ENCODE results near the gene SKP1. TPM values are rescaled to one million over a fixed set of nuclear protein-coding genes. Genes with fewer than 3 reads are reported as not detected.

SKP1 gene
- total RNA-seq, 2 experiments from 2014 or later = 218 to 265 TPM

GRCh38 chr5:134128648-134128995 is 48.1 kb downstream of the SKP1 start:
- Mint-ChIP-seq H3K27me3 (no peaks in the 10 kb centered on the region), H3K9me3 (ENCODE audit: low read depth) (no peaks in the 10 kb centered on the region), H3K4me3 (peak overlapping the region; percentile 53), H3K27ac (peak overlapping the region; percentile 91), H3K4me1 (peaks cover 100% of the 10 kb centered on the region), H3K36me3 (ENCODE audit: low read depth) (peaks cover 53% of the 10 kb centered on the region)
- ChIA-PET CTCF (interaction anchor here (1.0 to 10.3 kb wide), 9 partner anchors 9 to 88 kb away, joined by 3 to 92 read pairs (median 4); partner anchors contain the start of gene TCF7), POLR2A (interaction anchor here (0.9 to 1.7 kb wide), 5 partner anchors 9 to 17 kb away, joined by 3 to 9 read pairs (median 5); no protein-coding TSS in a partner anchor)
- intact Hi-C loops (cut with DNase I, micrococcal nuclease) = no loop called here
- no peak for ATAC-seq
- no peak for DNase-seq

DNA sequence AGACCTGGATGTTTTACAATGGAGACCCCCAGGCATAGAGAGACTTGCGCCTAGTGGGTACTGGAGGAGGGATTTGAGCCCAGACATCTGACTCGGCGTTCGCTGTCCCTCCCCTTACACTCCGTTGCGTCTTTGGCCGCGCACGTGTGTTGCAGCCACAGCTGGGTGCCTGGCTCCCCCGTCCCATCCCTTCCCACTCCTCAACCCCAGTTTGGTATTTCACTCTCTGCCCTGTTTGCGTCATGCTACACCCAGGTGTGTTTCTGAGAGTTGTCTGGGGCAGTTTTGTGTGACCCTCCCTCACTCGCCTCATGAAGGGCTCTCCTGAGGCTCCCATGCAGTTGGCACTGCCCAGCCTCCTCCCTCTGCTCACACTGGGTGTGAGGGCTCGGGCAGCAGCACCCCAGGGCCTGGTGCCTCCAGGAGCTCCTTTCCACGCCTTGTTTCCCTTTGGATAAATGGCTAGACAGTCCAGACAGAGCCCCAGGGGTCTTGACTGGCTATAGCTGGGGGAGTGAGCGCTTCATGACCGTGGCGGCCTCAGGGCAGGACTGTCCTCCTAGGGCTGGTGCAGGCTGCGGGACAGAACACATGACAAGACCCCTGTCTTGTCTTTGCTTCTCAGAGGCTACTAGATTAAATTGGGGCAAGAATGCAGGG is 48.6 kb downstream of the SKP1 start:
- CTCF ChIA-PET = interaction anchor here (1.0 to 10.3 kb wide), 8 partner anchors 8 to 88 kb away, joined by 3 to 92 read pairs (median 16); partner anchors contain the start of gene TCF7
- POLR2A ChIA-PET = interaction anchor here (0.9 to 1.7 kb wide), 3 partner anchors 11 to 14 kb away, joined by 3 to 9 read pairs (median 5); no protein-coding TSS in a partner anchor
- H3K27ac Mint-ChIP-seq = peak overlapping the region; percentile 91
- ATAC-seq (no peak), DNase-seq (peak; percentile 66)
- H3K9me3 Mint-ChIP-seq (ENCODE audit: low read depth) = no peaks in the 10 kb centered on the region
- H3K27me3 Mint-ChIP-seq = no peaks in the 10 kb centered on the region
- peak overlapping the region; percentile 53 for H3K4me3 Mint-ChIP-seq
- intact Hi-C loops (cut with DNase I, micrococcal nuclease) = loop anchor here in 1 of 2 experiments (1.0 kb wide), 1 partner anchor 10 kb away; no protein-coding TSS in a partner anchor
- peaks cover 57% of the 10 kb centered on the region for H3K36me3 Mint-ChIP-seq (ENCODE audit: low read depth)
- H3K4me1 Mint-ChIP-seq = peaks cover 100% of the 10 kb centered on the region

GRCh38 chr5:134127376-134127861 is 49.3 kb downstream of the SKP1 start:
- ChIA-PET CTCF (interaction anchor here (0.6 to 10.3 kb wide), 7 partner anchors 12 to 87 kb away, joined by 3 to 92 read pairs (median 29); partner anchors contain the start of gene TCF7), POLR2A (interaction anchor here (0.6 to 1.4 kb wide), 4 partner anchors 9 to 26 kb away, joined by 3 to 9 read pairs (median 4); no protein-coding TSS in a partner anchor)
- intact Hi-C loops (cut with DNase I, micrococcal nuclease) = loop anchor here in 1 of 2 experiments (1.0 kb wide), 1 partner anchor 9 kb away; no protein-coding TSS in a partner anchor
- peaks cover 100% of the 10 kb centered on the region for H3K4me1 Mint-ChIP-seq
- peak; percentile 34 for ATAC-seq
- peak overlapping the region; percentile 53 for H3K4me3 Mint-ChIP-seq
- H3K27me3 Mint-ChIP-seq = no peaks in the 10 kb centered on the region
- H3K9me3 Mint-ChIP-seq (ENCODE audit: low read depth) = no peaks in the 10 kb centered on the region
- peak overlapping the region; percentile 91 for H3K27ac Mint-ChIP-seq
- peaks cover 53% of the 10 kb centered on the region for H3K36me3 Mint-ChIP-seq (ENCODE audit: low read depth)
- DNase-seq = peak; percentile 76

DNA sequence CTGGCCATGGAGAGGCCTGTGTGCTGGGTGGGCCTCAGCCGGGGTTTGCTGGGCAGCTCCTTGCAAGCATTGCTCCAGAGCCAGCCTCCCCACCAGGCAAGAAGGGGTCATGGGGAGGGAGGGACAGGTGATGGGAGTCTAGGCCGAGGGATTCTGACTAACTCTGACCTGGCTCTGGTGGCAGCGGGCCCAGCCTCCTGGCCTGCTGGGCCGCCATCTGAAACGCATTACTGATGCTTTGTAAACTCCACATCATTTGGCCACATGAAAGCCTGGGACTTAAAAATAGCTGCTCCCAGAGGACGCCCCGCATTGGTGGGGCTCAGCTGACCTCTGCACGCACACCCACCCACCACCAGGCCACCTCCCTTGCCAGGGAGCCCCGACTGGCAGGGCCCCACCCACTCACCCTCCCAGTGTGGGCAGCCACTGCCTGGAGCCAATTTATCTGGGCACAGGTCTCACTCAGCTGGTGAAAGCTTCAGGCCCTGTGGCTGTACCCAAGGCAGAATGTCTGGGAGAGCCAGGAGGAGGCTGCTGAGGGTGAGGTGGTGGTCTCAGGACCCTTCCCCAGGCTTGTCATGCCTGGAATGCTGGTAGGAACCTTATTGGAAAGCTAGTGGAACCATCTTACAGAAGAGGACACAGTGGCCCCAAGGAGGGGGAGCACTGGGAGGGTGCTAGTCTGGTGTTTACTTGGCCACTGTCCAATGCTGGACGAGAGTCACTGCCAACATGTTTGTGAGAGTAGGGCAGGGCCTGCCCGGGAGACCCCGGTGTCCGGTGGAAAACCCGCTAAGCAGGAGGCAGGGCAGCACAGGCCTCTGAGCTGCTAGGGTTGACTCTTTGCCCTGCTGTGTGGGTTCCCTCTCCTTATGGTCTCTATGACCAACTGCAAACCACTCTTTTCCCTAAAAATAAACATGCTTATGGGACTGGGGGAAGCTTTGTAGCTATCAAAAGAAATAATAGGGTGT is 51.4 kb downstream of the SKP1 start:
- H3K27ac Mint-ChIP-seq = peak overlapping the region; percentile 91
- CTCF ChIA-PET = interaction anchor here (0.8 to 10.3 kb wide), 11 partner anchors 11 to 99 kb away, joined by 3 to 92 read pairs (median 5); partner anchors contain the start of gene TCF7
- DNase-seq (peak; percentile 54), ATAC-seq (no peak)
- POLR2A ChIA-PET = interaction anchor here (0.5 to 1.5 kb wide), 10 partner anchors 9 to 473 kb away, joined by 3 to 7 read pairs (median 3); no protein-coding TSS in a partner anchor
- H3K36me3 Mint-ChIP-seq (ENCODE audit: low read depth) = peaks cover 59% of the 10 kb centered on the region
- intact Hi-C loops (cut with DNase I, micrococcal nuclease) = no loop called here
- H3K4me3 Mint-ChIP-seq = peak overlapping the region; percentile 52
- peaks cover 100% of the 10 kb centered on the region for H3K4me1 Mint-ChIP-seq
- no peaks in the 10 kb centered on the region for H3K9me3 Mint-ChIP-seq (ENCODE audit: low read depth)
- H3K27me3 Mint-ChIP-seq = no peaks in the 10 kb centered on the region

GRCh38 chr5:134124289-134125038 is 52.3 kb downstream of the SKP1 start:
- Mint-ChIP-seq H3K36me3 (ENCODE audit: low read depth) (peaks cover 66% of the 10 kb centered on the region), H3K27ac (peak overlapping the region; percentile 91), H3K9me3 (ENCODE audit: low read depth) (no peaks in the 10 kb centered on the region), H3K4me3 (peak overlapping the region; percentile 52), H3K4me1 (peaks cover 100% of the 10 kb centered on the region), H3K27me3 (no peaks in the 10 kb centered on the region)
- ChIA-PET CTCF (interaction anchor here (0.6 to 10.3 kb wide), 10 partner anchors 11 to 98 kb away, joined by 3 to 92 read pairs (median 4); partner anchors contain the start of gene TCF7), POLR2A (interaction anchor here (0.5 to 1.5 kb wide), 8 partner anchors 9 to 473 kb away, joined by 3 to 7 read pairs (median 3); no protein-coding TSS in a partner anchor)
- peak; percentile 7 for ATAC-seq
- intact Hi-C loops (cut with DNase I, micrococcal nuclease) = loop anchor here in 1 of 2 experiments (1.0 kb wide), 1 partner anchor 9 kb away; no protein-coding TSS in a partner anchor
- DNase-seq = peak; percentile 58

DNA sequence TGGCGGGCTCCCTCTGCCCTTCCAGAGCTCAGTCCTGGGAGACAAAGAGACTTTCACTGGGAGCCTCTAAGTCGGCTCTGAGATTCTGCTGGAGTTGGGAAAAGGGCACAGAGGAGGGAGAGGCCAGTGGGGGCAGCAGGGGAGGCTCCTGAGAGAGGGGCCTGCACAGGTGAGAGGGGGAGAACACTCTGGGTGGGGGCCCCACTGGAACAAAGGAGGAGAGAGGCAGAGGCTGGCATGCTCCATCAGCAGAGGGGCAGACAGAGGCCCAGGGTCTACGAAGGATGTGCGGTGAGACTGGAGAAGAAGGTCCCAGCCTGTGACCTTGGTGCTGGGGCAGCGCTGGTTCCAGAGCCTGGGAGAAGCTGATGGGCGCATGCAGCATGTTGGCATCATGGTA is 53.4 kb downstream of the SKP1 start:
- H3K9me3 Mint-ChIP-seq (ENCODE audit: low read depth) = no peaks in the 10 kb centered on the region
- no peaks in the 10 kb centered on the region for H3K27me3 Mint-ChIP-seq
- H3K4me1 Mint-ChIP-seq = peaks cover 96% of the 10 kb centered on the region
- H3K4me3 Mint-ChIP-seq = peak overlapping the region; percentile 46
- peak overlapping the region; percentile 91 for H3K27ac Mint-ChIP-seq
- intact Hi-C loops (cut with DNase I, micrococcal nuclease) = no loop called here
- ATAC-seq (no peak), DNase-seq (no peak)
- H3K36me3 Mint-ChIP-seq (ENCODE audit: low read depth) = peaks cover 62% of the 10 kb centered on the region
- ChIA-PET CTCF (interaction anchor here (0.7 to 10.3 kb wide), 4 partner anchors 9 to 143 kb away, joined by 3 to 92 read pairs (median 46); partner anchors contain the start of gene TCF7), POLR2A (no interaction called here)

DNA sequence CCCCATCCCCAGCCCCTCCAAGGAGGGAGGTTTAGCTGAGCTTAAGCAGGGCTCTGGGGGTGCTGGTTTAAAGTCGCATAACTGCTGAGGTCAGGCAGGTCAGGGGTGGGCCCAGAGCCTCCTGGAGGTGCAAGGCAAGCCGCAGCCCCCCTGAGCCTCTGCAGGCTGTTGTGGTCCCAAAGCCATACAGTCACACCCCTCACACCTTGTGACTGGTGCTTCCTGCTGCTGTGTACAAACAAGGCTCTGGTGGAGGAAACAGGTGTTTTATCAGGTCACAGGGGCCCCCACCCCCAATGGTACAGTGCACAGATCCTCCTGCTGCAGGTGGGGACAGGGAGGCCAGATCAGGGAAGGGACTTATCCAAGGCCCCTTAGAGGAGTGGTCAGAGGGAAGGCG is 54.2 kb downstream of the SKP1 start:
- intact Hi-C loops (cut with DNase I, micrococcal nuclease) = no loop called here
- Mint-ChIP-seq H3K4me3 (peak overlapping the region; percentile 41), H3K27ac (peak overlapping the region; percentile 91), H3K9me3 (ENCODE audit: low read depth) (no peaks in the 10 kb centered on the region), H3K4me1 (peaks cover 96% of the 10 kb centered on the region), H3K36me3 (ENCODE audit: low read depth) (peaks cover 63% of the 10 kb centered on the region), H3K27me3 (no peaks in the 10 kb centered on the region)
- ATAC-seq (peak; percentile 9), DNase-seq (no peak)
- ChIA-PET CTCF (interaction anchor here (2.6 to 8.5 kb wide), 3 partner anchors 17 to 22 kb away, joined by 18 to 73 read pairs (median 37); no protein-coding TSS in a partner anchor), POLR2A (no interaction called here)

DNA sequence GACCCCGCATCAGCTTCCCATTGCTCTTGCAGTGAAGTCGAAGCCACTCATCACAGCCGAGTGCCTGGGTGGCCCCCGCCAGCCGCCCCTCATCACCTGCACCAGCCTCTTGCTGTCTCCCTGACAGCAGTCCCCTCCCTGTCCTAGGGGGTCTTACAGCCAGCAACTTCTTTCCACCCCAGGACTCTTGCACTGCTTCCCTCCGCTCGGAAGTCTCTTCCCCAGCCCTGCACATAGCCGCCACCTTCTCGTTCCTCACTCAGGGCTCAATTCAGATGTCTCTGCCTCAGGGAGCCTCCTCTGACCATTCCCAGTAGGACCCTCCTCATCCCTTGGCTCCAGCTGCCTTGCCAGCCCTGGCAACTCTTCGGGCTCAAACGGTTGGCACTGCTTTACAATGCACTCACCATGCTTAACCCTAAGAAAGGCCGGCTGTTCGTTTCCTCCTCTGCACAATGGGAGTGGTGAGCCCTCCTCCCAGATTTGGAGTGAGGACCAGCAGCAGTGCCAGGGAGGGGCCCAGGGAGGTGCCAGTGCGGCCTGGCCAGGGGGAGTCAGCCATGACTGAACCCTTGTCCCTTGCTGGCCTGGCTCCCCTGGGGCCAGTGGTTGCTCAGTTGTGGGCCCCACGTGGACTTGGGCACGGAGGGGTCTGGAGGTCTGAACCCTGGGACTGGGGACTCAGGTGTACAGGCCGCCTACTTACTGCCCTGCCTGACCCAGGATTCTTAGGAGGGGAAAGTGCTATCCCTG is 56.2 kb downstream of the SKP1 start:
- Mint-ChIP-seq H3K36me3 (ENCODE audit: low read depth) (peaks cover 72% of the 10 kb centered on the region), H3K9me3 (ENCODE audit: low read depth) (no peaks in the 10 kb centered on the region), H3K27me3 (no peaks in the 10 kb centered on the region), H3K4me3 (peak overlapping the region; percentile 78), H3K27ac (peak overlapping the region; percentile 86), H3K4me1 (peaks cover 87% of the 10 kb centered on the region)
- CTCF ChIA-PET = interaction anchor here (0.7 to 12.0 kb wide), 5 partner anchors 8 to 80 kb away, joined by 3 to 109 read pairs (median 4); no protein-coding TSS in a partner anchor
- DNase-seq (no peak), ATAC-seq (no peak)
- intact Hi-C loops (cut with DNase I, micrococcal nuclease) = no loop called here
- POLR2A ChIA-PET = interaction anchor here (0.8 to 2.5 kb wide), 3 partner anchors 13 to 42 kb away, joined by 5 to 7 read pairs (median 5); no protein-coding TSS in a partner anchor

- intact Hi-C loops (cut with DNase I, micrococcal nuclease) = loop anchor here in 1 of 2 experiments (5.0 kb wide), 1 partner anchor 58 kb away; the partner anchor contains the start of gene SKP1
- DNase-seq (peak; percentile 57), ATAC-seq (peak; percentile 11)
- Mint-ChIP-seq H3K36me3 (ENCODE audit: low read depth) (peaks cover 65% of the 10 kb centered on the region), H3K4me3 (peak overlapping the region; percentile 78), H3K4me1 (peaks cover 79% of the 10 kb centered on the region), H3K27me3 (no peaks in the 10 kb centered on the region), H3K27ac (peak overlapping the region; percentile 86), H3K9me3 (ENCODE audit: low read depth) (no peaks in the 10 kb centered on the region)
- ChIA-PET POLR2A (interaction anchor here (1.6 to 2.5 kb wide), 3 partner anchors 10 to 19 kb away, joined by 5 to 6 read pairs (median 5); no protein-coding TSS in a partner anchor), CTCF (interaction anchor here (0.9 to 12.0 kb wide), 6 partner anchors 9 to 79 kb away, joined by 3 to 109 read pairs (median 10); no protein-coding TSS in a partner anchor)
Observed at GRCh38 chr5:134119720-134120119, 57.0 kb downstream of the SKP1 start.
